NB4 (cell line): ENCODE results near the gene CX3CL1.

Experiments
- POLR2A ChIP-seq: IDR thresholded peaks from 2 replicates; pipeline ENCODE4 v1.6.1; 2011; ENCODE audit warnings: mild to moderate bottlenecking; ENCODE audit not compliant: insufficient read length; ENCODE audit errors: extremely low read depth
- TF ChIP-seq, protein P1 (sequence below): IDR thresholded peaks from one replicate; pipeline ENCODE4 v1.5.1; 2012; ENCODE audit warnings: low read depth, low read length
- TF ChIP-seq, protein P2 (sequence below): IDR thresholded peaks from 2 replicates; pipeline ENCODE4 v1.6.1; 2011; ENCODE audit warnings: low read depth, low read length

DNA sequence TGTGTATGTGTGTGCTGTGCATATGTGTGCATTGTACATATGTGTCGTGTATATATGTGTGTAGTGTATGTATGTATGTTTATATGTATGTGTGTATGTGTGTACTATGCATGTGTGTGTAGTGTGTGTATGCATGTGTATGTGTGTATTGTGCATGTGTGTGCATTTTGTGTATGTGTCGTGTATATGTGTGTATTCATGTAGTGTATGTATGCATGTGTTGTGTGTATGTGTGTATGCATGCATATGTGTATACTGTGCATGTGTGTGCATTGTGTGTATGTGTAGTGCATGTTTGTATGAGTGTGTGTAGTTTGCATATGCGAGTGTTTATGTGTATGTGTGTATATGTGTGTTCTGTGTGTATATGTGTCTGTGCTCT lies 16.8 kb downstream of the CX3CL1 start:
- TF ChIP-seq, protein P1, sequence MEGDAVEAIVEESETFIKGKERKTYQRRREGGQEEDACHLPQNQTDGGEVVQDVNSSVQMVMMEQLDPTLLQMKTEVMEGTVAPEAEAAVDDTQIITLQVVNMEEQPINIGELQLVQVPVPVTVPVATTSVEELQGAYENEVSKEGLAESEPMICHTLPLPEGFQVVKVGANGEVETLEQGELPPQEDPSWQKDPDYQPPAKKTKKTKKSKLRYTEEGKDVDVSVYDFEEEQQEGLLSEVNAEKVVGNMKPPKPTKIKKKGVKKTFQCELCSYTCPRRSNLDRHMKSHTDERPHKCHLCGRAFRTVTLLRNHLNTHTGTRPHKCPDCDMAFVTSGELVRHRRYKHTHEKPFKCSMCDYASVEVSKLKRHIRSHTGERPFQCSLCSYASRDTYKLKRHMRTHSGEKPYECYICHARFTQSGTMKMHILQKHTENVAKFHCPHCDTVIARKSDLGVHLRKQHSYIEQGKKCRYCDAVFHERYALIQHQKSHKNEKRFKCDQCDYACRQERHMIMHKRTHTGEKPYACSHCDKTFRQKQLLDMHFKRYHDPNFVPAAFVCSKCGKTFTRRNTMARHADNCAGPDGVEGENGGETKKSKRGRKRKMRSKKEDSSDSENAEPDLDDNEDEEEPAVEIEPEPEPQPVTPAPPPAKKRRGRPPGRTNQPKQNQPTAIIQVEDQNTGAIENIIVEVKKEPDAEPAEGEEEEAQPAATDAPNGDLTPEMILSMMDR, result no peak
- TF ChIP-seq POLR2A, result no peak
- TF ChIP-seq, protein P2, sequence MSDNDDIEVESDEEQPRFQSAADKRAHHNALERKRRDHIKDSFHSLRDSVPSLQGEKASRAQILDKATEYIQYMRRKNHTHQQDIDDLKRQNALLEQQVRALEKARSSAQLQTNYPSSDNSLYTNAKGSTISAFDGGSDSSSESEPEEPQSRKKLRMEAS, result no peak
